Diencephalon (tissue), 1 donor: ENCODE results near the gene MEGF9. TPM values are rescaled to one million over a fixed set of nuclear protein-coding genes. Genes with fewer than 3 reads are reported as not detected.

Experiments
- total RNA-seq: library from RNA; depleted of rRNA; stranded (reverse); fragments of >200 nt; gene quantifications from one replicate; pipeline ENCODE4 v1.2.3, GENCODE V29; 2014

Gene MEGF9
- total RNA-seq: 60.7 TPM

DNA sequence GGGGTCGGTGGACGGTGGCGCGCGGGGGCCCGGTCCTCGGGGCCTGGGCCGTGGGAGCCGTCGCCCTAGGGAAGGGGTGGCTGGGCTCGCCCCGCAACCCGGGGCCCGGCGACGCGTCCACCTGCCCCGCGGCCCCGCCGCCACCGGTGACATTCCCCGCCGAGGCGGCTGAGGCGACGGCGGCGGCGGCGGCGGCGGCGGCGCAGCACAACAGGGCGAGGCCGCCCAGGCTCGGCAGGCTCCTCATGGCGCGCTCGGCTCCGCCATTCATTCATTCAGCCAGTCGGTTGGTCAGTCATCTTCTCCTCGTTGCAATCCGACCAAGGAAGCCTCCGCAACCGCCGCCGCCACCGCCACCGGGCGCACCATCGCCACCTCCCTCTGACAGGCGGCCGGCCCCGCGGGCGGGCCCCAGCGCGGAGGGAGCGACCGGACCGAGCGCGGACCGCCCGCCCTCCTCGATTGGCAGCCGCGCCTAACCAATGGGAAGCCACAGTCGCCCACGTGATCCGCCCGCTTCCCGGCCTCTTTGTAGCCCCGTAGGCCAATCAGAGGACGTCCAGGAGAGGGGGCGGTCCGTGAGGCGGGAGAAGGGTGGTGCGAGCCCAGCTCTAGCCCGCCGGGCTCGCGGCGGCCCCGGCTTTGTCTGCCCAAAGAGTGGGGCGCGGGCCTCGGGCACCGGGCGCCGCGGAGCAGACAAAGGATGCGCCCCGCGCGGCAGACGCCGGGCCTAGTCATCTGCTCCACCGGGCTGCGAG is at the start of gene MEGF9:
TSS of gene MEGF9 (minus strand) at position 383 of the 758 bp plus-strand sequence. CDS start at position 271, 112 bp downstream.

DNA sequence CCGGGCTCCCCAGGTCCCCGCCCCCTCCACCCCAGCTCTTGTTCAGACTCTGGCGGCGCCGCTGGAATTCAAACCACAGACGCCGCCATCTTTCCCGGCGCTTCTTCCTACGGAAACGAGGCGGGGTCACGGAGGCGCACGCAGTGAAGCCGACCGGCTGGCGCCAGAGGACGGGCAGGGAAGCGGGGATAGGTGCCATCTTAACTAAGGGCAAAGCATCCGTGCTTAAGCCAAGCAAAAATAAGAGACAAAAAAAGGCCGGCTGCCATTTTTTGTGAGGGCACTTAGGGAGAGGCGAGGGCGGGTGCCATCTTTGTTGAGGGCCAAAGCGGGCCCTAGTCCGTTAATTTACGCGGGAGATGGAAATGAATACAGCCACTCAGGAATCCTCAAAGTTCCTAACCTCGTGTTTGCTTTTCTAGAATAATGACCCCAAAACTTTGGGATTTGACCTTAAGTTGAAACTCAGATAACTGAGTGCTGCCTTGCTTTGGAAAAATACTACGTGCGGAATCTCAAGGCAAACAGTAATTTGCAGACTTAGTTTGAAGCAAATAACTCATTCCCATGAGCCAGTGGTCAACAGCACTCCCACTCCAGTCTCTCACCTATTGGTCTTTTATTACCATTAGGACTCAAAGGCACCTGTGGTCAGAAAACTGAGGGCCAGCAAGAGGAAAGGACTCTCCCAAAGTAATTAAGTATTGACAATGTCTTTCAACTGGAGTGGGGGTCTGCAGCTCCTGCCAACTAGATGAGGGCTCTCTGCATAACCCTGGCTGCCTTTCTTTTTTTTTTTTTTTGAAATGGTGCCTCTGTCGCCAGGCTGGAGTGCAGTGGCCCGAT is 134.0 kb downstream of the MEGF9 start, which contains the start of gene CDK5RAP2:
TSS of gene CDK5RAP2 (minus strand) at position 117 of the 846 bp plus-strand sequence. CDS start 189 bp downstream, outside the sequence.

Other genes starting within 250 kb of the MEGF9 start
- 33.9 TPM for gene CDK5RAP2, start 134.3 kb downstream of the MEGF9 start, total RNA-seq
- 63.7 TPM for gene FBXW2, start 78.9 kb upstream of the MEGF9 start, total RNA-seq
- gene PSMD5, start 128.5 kb upstream of the MEGF9 start, total RNA-seq: 37.8 TPM
- 8.3 TPM for gene PHF19, start 162.7 kb upstream of the MEGF9 start, total RNA-seq
- 2.8 TPM for gene TRAF1, start 212.3 kb upstream of the MEGF9 start, total RNA-seq